ENCODE data around the gene TBC1D3G. TPM values are rescaled to one million over a fixed set of nuclear protein-coding genes. Genes with fewer than 3 reads are reported as not detected.
"Not testable (repeated sequence)": the region's sequence is repeated elsewhere in the genome, so short reads cannot be mapped to it uniquely, and the experiment has no call there.

TBC1D3G gene
- polyA plus RNA-seq, result not detected
- long read RNA-seq, donor 1, result 0 reads
- long read RNA-seq, donor 2, result 0 reads
- long read RNA-seq, donor 3, result 0 reads
- long read RNA-seq, donor 4, result 0 reads
- long read RNA-seq, donor 5, result 0 reads
- long read RNA-seq, donor 6, result 0 reads
- long read RNA-seq, donor 7, result 0 reads
- long read RNA-seq, donor 8, result 0 reads
- long read RNA-seq, donor 9, result 0 reads
- long read RNA-seq, donor 10, result 0 reads
- long read RNA-seq, donor 11, result 0 reads

GRCh38 chr17:36323584-36323983, at the start of gene TBC1D3G:
Gene TBC1D3G (plus strand): TSS chr17:36323884. CDS start chr17:36325412, 1,528 bp downstream.
- not testable (repeated sequence) for DNase-seq; H3K9me3 ChIP-seq (ENCODE audit: control insufficient read depth, low read depth, low read length); H3K27ac ChIP-seq (ENCODE audit: low read length)

GRCh38 chr17:36283256-36283655, 40.4 kb upstream of the TBC1D3G start:
- WGBS (ENCODE audit: insufficient coverage, low lambda C conversion rate), result no CpG with 5 or more reads among the region's 1 CpG

More at GRCh38 chr17:36323584-36323983, at the start of gene TBC1D3G:
- H3K27me3 ChIP-seq (ENCODE audit: control insufficient read depth, insufficient read depth, low read length); H3K4me3 ChIP-seq (ENCODE audit: low read length); H3K4me1 ChIP-seq (ENCODE audit: control insufficient read depth, insufficient read depth, low read length); H3K36me3 ChIP-seq (ENCODE audit: control insufficient read depth, insufficient read depth, low read length): not testable (repeated sequence)
- no CpG with 5 or more reads among the region's 9 CpGs for WGBS (ENCODE audit: insufficient coverage, low lambda C conversion rate)

GRCh38 chr17:36284219-36284618, 39.5 kb upstream of the TBC1D3G start:
- not testable (repeated sequence) for H3K9me3 ChIP-seq (ENCODE audit: control insufficient read depth, low read depth, low read length); H3K4me3 ChIP-seq (ENCODE audit: low read length); DNase-seq; H3K4me1 ChIP-seq (ENCODE audit: control insufficient read depth, insufficient read depth, low read length); H3K27me3 ChIP-seq (ENCODE audit: control insufficient read depth, insufficient read depth, low read length); H3K27ac ChIP-seq (ENCODE audit: low read length); H3K36me3 ChIP-seq (ENCODE audit: control insufficient read depth, insufficient read depth, low read length)
- WGBS (ENCODE audit: insufficient coverage, low lambda C conversion rate), result no CpG with 5 or more reads among the region's 5 CpGs

More at GRCh38 chr17:36283256-36283655, 40.4 kb upstream of the TBC1D3G start:
- H3K36me3 ChIP-seq (ENCODE audit: control insufficient read depth, insufficient read depth, low read length); H3K4me1 ChIP-seq (ENCODE audit: control insufficient read depth, insufficient read depth, low read length); H3K27ac ChIP-seq (ENCODE audit: low read length); H3K4me3 ChIP-seq (ENCODE audit: low read length); DNase-seq; H3K27me3 ChIP-seq (ENCODE audit: control insufficient read depth, insufficient read depth, low read length); H3K9me3 ChIP-seq (ENCODE audit: control insufficient read depth, low read depth, low read length): not testable (repeated sequence)

- 60% methylated on average over 1 of the region's 2 CpGs for WGBS (ENCODE audit: insufficient coverage, low lambda C conversion rate)
Observed at GRCh38 chr17:36289965-36290612, 33.6 kb upstream of the TBC1D3G start.

GRCh38 chr17:36295161-36295560, 28.5 kb upstream of the TBC1D3G start:
- not testable (repeated sequence) for H3K27me3 ChIP-seq (ENCODE audit: control insufficient read depth, insufficient read depth, low read length); H3K4me3 ChIP-seq (ENCODE audit: low read length); H3K4me1 ChIP-seq (ENCODE audit: control insufficient read depth, insufficient read depth, low read length); H3K9me3 ChIP-seq (ENCODE audit: control insufficient read depth, low read depth, low read length); H3K36me3 ChIP-seq (ENCODE audit: control insufficient read depth, insufficient read depth, low read length); DNase-seq; H3K27ac ChIP-seq (ENCODE audit: low read length)
- no CpG with 5 or more reads among the region's 1 CpG for WGBS (ENCODE audit: insufficient coverage, low lambda C conversion rate)

More at GRCh38 chr17:36289965-36290612, 33.6 kb upstream of the TBC1D3G start:
- H3K27ac ChIP-seq (ENCODE audit: low read length); H3K27me3 ChIP-seq (ENCODE audit: control insufficient read depth, insufficient read depth, low read length); H3K9me3 ChIP-seq (ENCODE audit: control insufficient read depth, low read depth, low read length); H3K4me1 ChIP-seq (ENCODE audit: control insufficient read depth, insufficient read depth, low read length); DNase-seq; H3K36me3 ChIP-seq (ENCODE audit: control insufficient read depth, insufficient read depth, low read length); H3K4me3 ChIP-seq (ENCODE audit: low read length): not testable (repeated sequence)

GRCh38 chr17:36315736-36316135, 7.9 kb upstream of the TBC1D3G start:
- H3K9me3 ChIP-seq (ENCODE audit: control insufficient read depth, low read depth, low read length); H3K4me3 ChIP-seq (ENCODE audit: low read length); H3K4me1 ChIP-seq (ENCODE audit: control insufficient read depth, insufficient read depth, low read length); H3K36me3 ChIP-seq (ENCODE audit: control insufficient read depth, insufficient read depth, low read length); DNase-seq; H3K27me3 ChIP-seq (ENCODE audit: control insufficient read depth, insufficient read depth, low read length); H3K27ac ChIP-seq (ENCODE audit: low read length): not testable (repeated sequence)
- no CpG with 5 or more reads among the region's 2 CpGs for WGBS (ENCODE audit: insufficient coverage, low lambda C conversion rate)

GRCh38 chr17:36362496-36362895, 38.8 kb downstream of the TBC1D3G start:
- not testable (repeated sequence) for H3K4me1 ChIP-seq (ENCODE audit: control insufficient read depth, insufficient read depth, low read length); DNase-seq; H3K27ac ChIP-seq (ENCODE audit: low read length); H3K27me3 ChIP-seq (ENCODE audit: control insufficient read depth, insufficient read depth, low read length); H3K9me3 ChIP-seq (ENCODE audit: control insufficient read depth, low read depth, low read length); H3K4me3 ChIP-seq (ENCODE audit: low read length); H3K36me3 ChIP-seq (ENCODE audit: control insufficient read depth, insufficient read depth, low read length)
- WGBS (ENCODE audit: insufficient coverage, low lambda C conversion rate), result no CpG with 5 or more reads among the region's 6 CpGs

- H3K9me3 ChIP-seq (ENCODE audit: control insufficient read depth, low read depth, low read length); H3K27me3 ChIP-seq (ENCODE audit: control insufficient read depth, insufficient read depth, low read length); H3K27ac ChIP-seq (ENCODE audit: low read length); DNase-seq; H3K36me3 ChIP-seq (ENCODE audit: control insufficient read depth, insufficient read depth, low read length); H3K4me1 ChIP-seq (ENCODE audit: control insufficient read depth, insufficient read depth, low read length); H3K4me3 ChIP-seq (ENCODE audit: low read length): not testable (repeated sequence)
- no CpG with 5 or more reads among the region's 7 CpGs for WGBS (ENCODE audit: insufficient coverage, low lambda C conversion rate)
Observed at GRCh38 chr17:36375938-36376337, 52.3 kb downstream of the TBC1D3G start.

Other genes starting within 250 kb of the TBC1D3G start
- 11.7 TPM for gene CCL3, start 233.7 kb upstream of the TBC1D3G start, polyA plus RNA-seq
- gene CCL4, start 220.1 kb upstream of the TBC1D3G start, polyA plus RNA-seq, result 6.9 TPM
- gene TBC1D3B, start 147.2 kb upstream of the TBC1D3G start, polyA plus RNA-seq, result 7.1 TPM
- gene CCL3L1, start 127.1 kb upstream of the TBC1D3G start, polyA plus RNA-seq, result 5.1 TPM
- 6.9 TPM for gene CCL4L2, start 112.8 kb upstream of the TBC1D3G start, polyA plus RNA-seq
- 0.37 TPM for gene TBC1D3I, start 59.3 kb upstream of the TBC1D3G start, polyA plus RNA-seq
- gene TBC1D3H, start 64.6 kb downstream of the TBC1D3G start, polyA plus RNA-seq, result not detected
- 50.7 TPM for gene ZNHIT3, start 162.8 kb downstream of the TBC1D3G start, polyA plus RNA-seq
- gene MYO19, start 211.0 kb downstream of the TBC1D3G start, polyA plus RNA-seq, result 60.0 TPM
- gene PIGW, start 211.1 kb downstream of the TBC1D3G start, polyA plus RNA-seq, result 9.8 TPM
- 115 TPM for gene GGNBP2, start 221.0 kb downstream of the TBC1D3G start, polyA plus RNA-seq